Motor neuron (in vitro differentiated cells): ENCODE data around the gene CFAP57. TPM values are rescaled to one million over a fixed set of nuclear protein-coding genes. Genes with fewer than 3 reads are reported as not detected.

Experiments used
- ATAC-seq, 8 experiments: fragments of 200-7000 bp; cut with Tn5 transposase; replicated peaks in 6 of 8; 2 replicates each; pipeline ENCODE4 v1.8.0; 2021; ENCODE audit warnings: mild to moderate bottlenecking in 8 of 8, moderate library complexity in 8 of 8
- H3K27ac ChIP-seq, 2 donors: fragments of 250-450 bp; sonication (Bioruptor Pico); 2 replicates each; pipeline ENCODE4 v1.9.0; 2021; ENCODE audit warnings: antibody characterized with exemption in 2 of 2, mild to moderate bottlenecking in 2 of 2, moderate library complexity in 1 of 2
- H3K4me1 ChIP-seq, 2 donors: fragments of 250-450 bp; sonication (Bioruptor Pico); replicated peaks in 1 of 2; 2 replicates each; pipeline ENCODE4 v1.6.1; 2021; ENCODE audit warnings: antibody characterized with exemption in 2 of 2, mild to moderate bottlenecking in 2 of 2, moderate library complexity in 1 of 2
- H3K4me3 ChIP-seq, 5 donors: fragments of 250-450 bp; sonication (Bioruptor Pico); 2 replicates each; pipeline ENCODE4 v1.9.0; 2021; ENCODE audit warnings: antibody characterized with exemption in 5 of 5, mild to moderate bottlenecking in 5 of 5, moderate library complexity in 4 of 5
- WGBS, 10 experiments: fragments of 450-650 bp; shearing (Covaris generic); methylation state at CpG; one replicate each; pipeline ENCODE4 v1.0.0; 2022; 5-methylcytosine and 5-hydroxymethylcytosine counted together
- in situ Hi-C, 9 experiments: fragments of 400-800 bp; cut with MboI; loops; one replicate each; pipeline ENCODE4 v1.15.0; 2021; ENCODE audit warnings: low sequenced_read_pairs in 9 of 9, low pct_unique_long_range_greater_than_20kb in 2 of 9; ENCODE audit not compliant: unreplicated experiment in 9 of 9
- total RNA-seq, 8 experiments: library from RNA; unstranded; fragments of 300-600 nt; gene quantifications; 2 replicates each; pipeline versions ENCODE4 v1.2.3 to v1.2.4, GENCODE V29; 2022

The CFAP57 gene
- total RNA-seq, 8 experiments from 2014 or later: 0.40 to 7.3 (median 0.82) TPM

GRCh38 chr1:43220905-43221778, 49.0 kb downstream of the CFAP57 start:
- Histone ChIP-seq H3K4me3 (no peak overlapping the region), H3K4me1 (no peaks in the 10 kb centered on the region), H3K27ac (no peak overlapping the region)
- WGBS, 10 experiments: 41 to 83% (median 65%) methylated on average over 1 to 7 of the region's 7 CpGs
- peak in 2 of 8 experiments; percentile 53 to 57 for ATAC-seq
- in situ Hi-C loops: no loop called here

GRCh38 chr1:43221797-43222196, 49.7 kb downstream of the CFAP57 start:
- 0 to 100% (median 92%) methylated on average over 1 of the region's 1 CpG; no CpG with 5 or more reads in 4 of the 10 experiments for WGBS, 10 experiments
- Histone ChIP-seq H3K4me1 (no peaks in the 10 kb centered on the region), H3K4me3 (no peak overlapping the region), H3K27ac (no peak overlapping the region)
- no peak for ATAC-seq
- in situ Hi-C loops: no loop called here

GRCh38 chr1:43222879-43223278, 50.7 kb downstream of the CFAP57 start:
- no peak overlapping the region for H3K4me3 ChIP-seq
- in situ Hi-C loops: no loop called here
- ATAC-seq: no peak
- H3K4me1 ChIP-seq: no peaks in the 10 kb centered on the region
- WGBS, 10 experiments: 0 to 85% (median 74%) methylated on average over 1 to 8 of the region's 9 CpGs; no CpG with 5 or more reads in 2 of the 10 experiments
- no peak overlapping the region for H3K27ac ChIP-seq

GRCh38 chr1:43225168-43225567, 53.0 kb downstream of the CFAP57 start:
- in situ Hi-C loops: loop anchor here in 6 of 9 experiments (25.0 kb wide), 2 partner anchors 162 to 187 kb away; partner anchors contain the start of genes MED8 (in 2 of the 6) and SZT2 (in 2 of the 6)
- Histone ChIP-seq H3K4me3 (no peak overlapping the region), H3K27ac (no peak overlapping the region), H3K4me1 (no peaks in the 10 kb centered on the region)
- peak in 3 of 8 experiments; percentile 33 to 40 (median 35) for ATAC-seq
- 40 to 80% (median 69%) methylated on average over 1 to 3 of the region's 3 CpGs; no CpG with 5 or more reads in 4 of the 10 experiments for WGBS, 10 experiments

- in situ Hi-C loops: loop anchor here in 6 of 9 experiments (25.0 kb wide), 2 partner anchors 160 to 185 kb away; partner anchors contain the start of genes MED8 (in 2 of the 6) and SZT2 (in 2 of the 6)
- Histone ChIP-seq H3K4me3 (no peak overlapping the region), H3K27ac (no peak overlapping the region), H3K4me1 (no peaks in the 10 kb centered on the region)
- WGBS, 10 experiments: 0 to 100% (median 21%) methylated on average over 1 to 9 of the region's 10 CpGs; no CpG with 5 or more reads in 2 of the 10 experiments
- ATAC-seq: peak; percentile 71 to 97 (median 91)
Observed at GRCh38 chr1:43227143-43227764, 55.1 kb downstream of the CFAP57 start.

- in situ Hi-C loops: loop anchor here in 7 of 9 experiments (10.0 to 25.0 kb wide), 3 partner anchors 135 to 182 kb away; partner anchors contain the start of genes MED8 (in 2 of the 7), SZT2 (in 2 of the 7) and ELOVL1 (in 1 of the 7)
- Histone ChIP-seq H3K4me3 (no peak overlapping the region), H3K27ac (no peak overlapping the region), H3K4me1 (no peaks in the 10 kb centered on the region)
- ATAC-seq: peak in 5 of 8 experiments; percentile 18 to 58 (median 38)
- WGBS, 10 experiments: 24 to 90% (median 69%) methylated on average over 1 to 6 of the region's 6 CpGs; no CpG with 5 or more reads in 2 of the 10 experiments
Observed at GRCh38 chr1:43229826-43230780, 58.0 kb downstream of the CFAP57 start.

- ATAC-seq: peak in 5 of 8 experiments; percentile 28 to 92 (median 66)
- 29 to 71% (median 56%) methylated on average over 1 to 4 of the region's 4 CpGs; no CpG with 5 or more reads in 1 of the 10 experiments for WGBS, 10 experiments
- no peaks in the 10 kb centered on the region for H3K4me1 ChIP-seq
- no peak overlapping the region for H3K27ac ChIP-seq
- no peak overlapping the region for H3K4me3 ChIP-seq
- in situ Hi-C loops: loop anchor here in 7 of 9 experiments (10.0 to 25.0 kb wide), 3 partner anchors 133 to 180 kb away; partner anchors contain the start of genes MED8 (in 2 of the 7), SZT2 (in 2 of the 7) and ELOVL1 (in 1 of the 7)
Observed at GRCh38 chr1:43232074-43232473, 59.9 kb downstream of the CFAP57 start.

GRCh38 chr1:43232482-43232881, 60.4 kb downstream of the CFAP57 start:
- WGBS, 10 experiments: 40 to 97% (median 83%) methylated on average over 1 to 4 of the region's 4 CpGs; no CpG with 5 or more reads in 3 of the 10 experiments
- Histone ChIP-seq H3K27ac (no peak overlapping the region), H3K4me3 (no peak overlapping the region), H3K4me1 (no peaks in the 10 kb centered on the region)
- in situ Hi-C loops: loop anchor here in 7 of 9 experiments (10.0 to 25.0 kb wide), 3 partner anchors 132 to 180 kb away; partner anchors contain the start of genes MED8 (in 2 of the 7), SZT2 (in 2 of the 7) and ELOVL1 (in 1 of the 7)
- peak in 2 of 8 experiments; percentile 32 to 36 for ATAC-seq

GRCh38 chr1:43233631-43234030, 61.5 kb downstream of the CFAP57 start:
- no peak overlapping the region for H3K27ac ChIP-seq
- 14 to 88% (median 70%) methylated on average over 1 to 5 of the region's 5 CpGs; no CpG with 5 or more reads in 2 of the 10 experiments for WGBS, 10 experiments
- no peak overlapping the region for H3K4me3 ChIP-seq
- no peak for ATAC-seq
- in situ Hi-C loops: loop anchor here in 7 of 9 experiments (10.0 to 25.0 kb wide), 3 partner anchors 131 to 179 kb away; partner anchors contain the start of genes MED8 (in 2 of the 7), SZT2 (in 2 of the 7) and ELOVL1 (in 1 of the 7)
- H3K4me1 ChIP-seq: no peaks in the 10 kb centered on the region

GRCh38 chr1:43234267-43234666, 62.1 kb downstream of the CFAP57 start:
- ATAC-seq: no peak
- H3K4me3 ChIP-seq: no peak overlapping the region
- H3K4me1 ChIP-seq: no peaks in the 10 kb centered on the region
- in situ Hi-C loops: loop anchor here in 7 of 9 experiments (10.0 to 25.0 kb wide), 3 partner anchors 131 to 178 kb away; partner anchors contain the start of genes MED8 (in 2 of the 7), SZT2 (in 2 of the 7) and ELOVL1 (in 1 of the 7)
- H3K27ac ChIP-seq: no peak overlapping the region
- 83 to 95% (median 91%) methylated on average over 2 to 15 of the region's 17 CpGs; no CpG with 5 or more reads in 4 of the 10 experiments for WGBS, 10 experiments

GRCh38 chr1:43235040-43235439, 62.9 kb downstream of the CFAP57 start:
- no peak for ATAC-seq
- H3K4me3 ChIP-seq: no peak overlapping the region
- in situ Hi-C loops: loop anchor here in 7 of 9 experiments (10.0 to 25.0 kb wide), 3 partner anchors 130 to 177 kb away; partner anchors contain the start of genes MED8 (in 2 of the 7), SZT2 (in 2 of the 7) and ELOVL1 (in 1 of the 7)
- no peaks in the 10 kb centered on the region for H3K4me1 ChIP-seq
- 51 to 93% (median 74%) methylated on average over 2 to 8 of the region's 8 CpGs for WGBS, 10 experiments
- no peak overlapping the region for H3K27ac ChIP-seq
